ENCODE data around the gene NGEF.
"Not testable (repeated sequence)": the region's sequence is repeated elsewhere in the genome, so short reads cannot be mapped to it uniquely, and the experiment has no call there.

Gene NGEF, protein sequence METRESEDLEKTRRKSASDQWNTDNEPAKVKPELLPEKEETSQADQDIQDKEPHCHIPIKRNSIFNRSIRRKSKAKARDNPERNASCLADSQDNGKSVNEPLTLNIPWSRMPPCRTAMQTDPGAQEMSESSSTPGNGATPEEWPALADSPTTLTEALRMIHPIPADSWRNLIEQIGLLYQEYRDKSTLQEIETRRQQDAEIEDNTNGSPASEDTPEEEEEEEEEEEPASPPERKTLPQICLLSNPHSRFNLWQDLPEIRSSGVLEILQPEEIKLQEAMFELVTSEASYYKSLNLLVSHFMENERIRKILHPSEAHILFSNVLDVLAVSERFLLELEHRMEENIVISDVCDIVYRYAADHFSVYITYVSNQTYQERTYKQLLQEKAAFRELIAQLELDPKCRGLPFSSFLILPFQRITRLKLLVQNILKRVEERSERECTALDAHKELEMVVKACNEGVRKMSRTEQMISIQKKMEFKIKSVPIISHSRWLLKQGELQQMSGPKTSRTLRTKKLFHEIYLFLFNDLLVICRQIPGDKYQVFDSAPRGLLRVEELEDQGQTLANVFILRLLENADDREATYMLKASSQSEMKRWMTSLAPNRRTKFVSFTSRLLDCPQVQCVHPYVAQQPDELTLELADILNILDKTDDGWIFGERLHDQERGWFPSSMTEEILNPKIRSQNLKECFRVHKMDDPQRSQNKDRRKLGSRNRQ

DNA sequence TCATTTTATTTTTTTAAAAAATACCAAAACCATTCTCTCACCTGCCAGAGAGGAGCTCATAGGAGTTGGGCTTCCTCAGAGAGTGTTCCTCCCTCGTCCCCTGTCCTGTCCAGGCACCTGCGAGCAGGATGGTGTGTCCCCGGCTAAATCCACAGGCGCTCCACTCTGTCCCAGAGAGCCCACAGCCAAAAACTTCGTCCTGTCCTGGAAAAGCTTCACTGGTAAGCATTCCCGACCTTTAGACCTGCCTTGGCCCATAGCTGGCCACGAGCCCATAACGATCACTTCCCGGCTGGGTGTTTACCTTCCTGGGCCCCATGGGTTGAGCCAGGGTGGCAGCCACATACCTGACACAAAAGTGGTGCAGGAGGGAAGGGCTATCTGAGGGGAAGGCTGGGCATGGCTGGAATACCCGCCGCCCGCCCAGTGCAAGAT lies at the start of gene NGEF:
TSS of gene NGEF (minus strand) at position 230 of the 435 bp plus-strand sequence. CDS start 38,366 bp downstream, outside the sequence.
- FAIRE-seq, result no peak

DNA sequence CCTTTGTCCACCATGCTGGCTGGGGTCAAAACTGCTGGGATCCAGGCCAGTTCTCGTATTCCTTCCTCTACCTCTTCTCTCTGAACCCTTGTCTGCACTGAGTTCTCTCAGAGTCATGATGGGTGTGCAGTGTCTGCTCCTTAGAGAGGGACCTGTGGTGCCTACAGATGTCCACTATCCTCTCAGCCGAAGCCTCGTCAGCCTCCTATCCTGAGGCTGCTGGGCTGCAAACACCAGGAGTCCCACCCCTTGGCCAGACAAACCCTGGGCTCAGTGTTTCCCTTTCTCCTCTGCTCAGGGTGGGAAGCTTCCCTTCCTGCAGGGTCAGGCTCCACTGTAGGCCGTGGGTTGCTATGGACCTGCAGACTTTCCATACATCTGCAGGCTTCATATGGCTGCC lies 49.4 kb upstream of the NGEF start:
- FAIRE-seq, result no peak

DNA sequence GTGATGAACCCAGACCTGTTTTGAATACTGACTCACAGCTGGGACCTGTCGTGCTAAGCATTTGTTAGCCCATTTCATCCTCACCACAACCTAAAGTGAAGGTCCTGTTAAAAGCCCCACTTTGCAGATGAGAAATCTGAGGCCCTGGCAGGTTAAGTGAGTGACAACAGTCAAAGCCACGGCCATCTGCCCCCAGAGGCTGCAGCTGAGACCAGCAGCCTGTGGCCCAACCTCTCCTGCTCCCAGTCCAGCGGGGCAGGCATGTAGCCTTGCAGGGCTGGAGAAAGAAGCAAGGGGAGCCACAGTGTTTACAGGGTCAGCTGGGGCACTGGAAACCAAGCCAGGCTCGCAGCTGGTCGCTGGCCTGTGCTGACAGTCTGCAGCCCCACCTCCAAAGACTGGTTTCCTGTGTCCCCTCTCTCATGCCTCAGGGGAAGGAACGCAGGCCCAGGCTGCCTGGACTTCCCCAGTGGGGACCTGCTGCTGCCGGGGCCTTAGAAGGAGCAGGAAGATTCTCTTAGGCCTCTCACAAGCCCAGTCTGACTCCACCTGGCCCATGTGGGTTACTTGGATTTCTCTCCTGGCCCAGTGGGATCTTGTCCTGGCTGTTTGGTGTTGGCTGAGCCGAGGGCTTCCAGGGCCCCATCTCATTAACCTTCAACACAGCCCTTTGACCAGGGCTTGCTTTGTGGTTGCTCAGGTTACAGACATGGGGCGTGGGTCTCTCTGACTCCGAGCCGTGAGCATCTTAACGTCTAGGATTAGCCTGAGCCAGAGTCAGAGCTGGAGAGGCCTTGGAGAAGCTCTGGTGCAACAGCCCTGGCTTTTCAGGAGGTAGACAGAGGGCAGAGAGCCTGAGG lies 48.8 kb upstream of the NGEF start:
- FAIRE-seq, result no peak

DNA sequence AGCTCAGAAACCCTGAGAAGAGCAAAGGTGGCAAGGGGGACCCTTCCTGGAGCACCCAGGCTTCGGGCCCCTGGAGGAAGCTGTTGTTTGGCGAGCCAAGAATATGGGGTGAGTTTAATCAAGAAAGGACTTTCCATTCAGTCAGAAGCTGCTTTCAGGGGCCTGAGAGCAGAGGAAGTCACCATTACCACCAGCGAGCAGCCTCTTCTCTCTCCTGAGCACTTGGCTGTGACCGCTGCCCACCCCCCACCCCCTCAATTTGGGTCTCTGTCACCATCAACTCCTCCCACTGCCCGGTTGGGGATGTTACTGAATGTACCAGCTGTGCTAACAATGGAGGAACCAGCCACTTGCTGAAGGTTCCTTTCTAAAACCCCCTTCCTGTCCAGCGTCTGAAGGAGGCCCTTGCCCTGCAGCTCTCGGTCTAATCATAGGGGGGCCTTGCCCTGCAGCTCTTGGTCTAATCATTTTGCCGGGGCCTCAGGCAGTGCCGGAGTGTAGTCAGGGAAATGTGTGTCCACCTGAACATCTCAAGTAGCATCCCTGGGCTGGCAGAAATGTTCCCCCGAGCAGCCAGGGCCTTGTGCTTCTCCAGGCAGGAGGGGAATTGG lies 48.0 kb upstream of the NGEF start:
- no peak for FAIRE-seq

DNA sequence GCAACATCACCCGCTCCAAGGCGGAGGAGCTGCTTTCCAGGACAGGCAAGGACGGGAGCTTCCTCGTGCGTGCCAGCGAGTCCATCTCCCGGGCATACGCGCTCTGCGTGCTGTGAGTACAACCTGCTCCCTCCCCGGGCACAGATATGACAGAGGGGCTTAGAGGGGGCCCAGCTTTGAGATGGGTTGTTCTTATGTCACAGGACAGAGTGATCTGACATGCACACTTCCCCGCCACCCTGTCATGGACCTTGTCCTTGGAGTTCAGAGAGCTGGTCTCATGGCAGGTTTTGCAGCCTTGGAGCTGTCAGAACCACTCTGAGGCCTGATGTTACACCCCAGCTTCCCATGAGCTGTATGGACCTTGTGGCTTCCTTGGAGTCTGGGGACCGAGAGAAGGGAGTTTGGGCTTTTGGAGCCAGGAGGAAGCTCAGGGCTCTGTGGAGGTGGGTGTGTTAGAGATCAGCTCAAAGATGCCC lies 47.5 kb upstream of the NGEF start:
- FAIRE-seq, result no peak

DNA sequence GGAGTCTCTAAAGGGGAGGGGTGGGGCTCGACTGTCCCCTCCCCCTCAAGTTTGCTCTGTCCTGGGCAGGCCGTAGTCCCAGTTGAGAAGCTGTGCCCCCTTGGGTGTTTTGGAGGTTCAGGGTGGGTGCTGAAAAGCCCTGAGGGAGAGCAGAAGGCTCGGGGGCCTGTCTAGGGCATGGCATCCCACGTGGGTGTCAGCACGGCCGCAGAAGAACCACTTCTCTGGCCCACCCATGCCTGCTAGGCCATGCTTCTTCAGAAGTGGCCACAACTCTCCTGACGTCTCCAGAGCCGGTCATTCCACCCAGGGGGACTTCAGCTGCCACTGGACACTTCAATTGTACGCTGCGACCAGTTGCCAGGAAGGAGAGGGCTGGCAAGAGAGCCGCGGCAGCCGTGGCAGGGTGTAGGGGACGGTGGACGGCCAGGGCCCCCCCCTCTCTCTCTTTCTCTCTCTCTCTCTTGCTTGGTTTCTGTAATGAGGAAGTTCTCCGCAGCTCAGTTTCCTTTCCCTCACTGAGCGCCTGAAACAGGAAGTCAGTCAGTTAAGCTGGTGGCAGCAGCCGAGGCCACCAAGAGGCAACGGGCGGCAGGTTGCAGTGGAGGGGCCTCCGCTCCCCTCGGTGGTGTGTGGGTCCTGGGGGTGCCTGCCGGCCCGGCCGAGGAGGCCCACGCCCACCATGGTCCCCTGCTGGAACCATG lies 46.9 kb upstream of the NGEF start, which contains the start of gene INPP5D:
TSS of gene INPP5D (plus strand) at position 546 of the 704 bp plus-strand sequence. CDS start at position 683, 137 bp downstream.
- no peak for FAIRE-seq

DNA sequence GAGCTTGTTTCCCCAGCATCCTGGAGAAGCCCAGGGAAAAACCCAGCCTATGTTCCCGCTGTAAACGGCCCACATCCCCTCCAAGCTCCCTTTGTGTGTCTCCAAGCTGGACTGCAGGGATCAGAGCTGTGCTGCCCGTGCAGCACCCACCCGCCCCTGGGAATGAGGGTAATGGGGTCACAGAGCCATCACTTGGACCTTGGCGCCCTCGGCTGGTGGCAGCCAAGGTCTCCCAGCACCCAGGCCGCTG lies 46.4 kb upstream of the NGEF start:
- no peak for FAIRE-seq

DNA sequence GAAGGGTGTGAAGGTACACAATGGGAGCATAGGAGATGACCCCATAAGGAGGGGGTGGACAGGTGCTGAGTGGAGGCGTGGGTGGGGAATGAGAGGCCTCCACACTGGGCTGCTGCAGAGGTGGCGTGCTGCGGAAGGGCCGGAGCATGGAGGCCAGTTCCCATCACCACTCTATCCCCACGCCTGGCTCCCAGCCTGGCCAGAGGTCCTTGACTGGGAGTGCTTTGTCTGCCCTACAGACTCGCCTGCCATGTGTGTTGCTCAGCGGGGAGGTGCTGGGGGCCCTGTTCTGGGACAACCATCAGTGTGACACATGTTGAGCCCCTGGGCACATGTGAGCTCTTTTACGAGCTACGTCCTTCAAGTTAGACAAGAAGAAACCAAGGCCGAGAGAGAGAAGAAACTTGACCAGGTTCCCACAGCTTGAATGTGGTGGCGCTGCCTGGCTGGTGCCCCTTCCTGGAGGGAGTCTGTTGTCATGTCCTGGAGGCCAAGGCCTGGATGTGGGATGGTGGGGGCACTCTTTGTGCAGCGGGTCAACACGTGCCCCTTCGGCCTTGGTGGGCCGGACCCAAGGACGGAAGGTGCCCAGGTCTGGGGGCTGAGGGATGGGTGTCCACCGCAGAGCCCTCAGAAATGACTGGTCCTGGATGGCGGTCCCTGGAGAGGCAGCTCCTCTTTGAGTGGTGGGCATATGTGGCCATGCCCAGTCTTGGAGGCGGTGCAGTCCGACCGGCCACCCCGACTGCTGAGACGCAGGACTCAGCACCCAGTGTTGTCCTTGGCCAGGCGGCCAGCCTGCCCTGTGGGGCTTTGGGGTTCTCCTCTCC lies 45.9 kb upstream of the NGEF start:
- no peak for FAIRE-seq

DNA sequence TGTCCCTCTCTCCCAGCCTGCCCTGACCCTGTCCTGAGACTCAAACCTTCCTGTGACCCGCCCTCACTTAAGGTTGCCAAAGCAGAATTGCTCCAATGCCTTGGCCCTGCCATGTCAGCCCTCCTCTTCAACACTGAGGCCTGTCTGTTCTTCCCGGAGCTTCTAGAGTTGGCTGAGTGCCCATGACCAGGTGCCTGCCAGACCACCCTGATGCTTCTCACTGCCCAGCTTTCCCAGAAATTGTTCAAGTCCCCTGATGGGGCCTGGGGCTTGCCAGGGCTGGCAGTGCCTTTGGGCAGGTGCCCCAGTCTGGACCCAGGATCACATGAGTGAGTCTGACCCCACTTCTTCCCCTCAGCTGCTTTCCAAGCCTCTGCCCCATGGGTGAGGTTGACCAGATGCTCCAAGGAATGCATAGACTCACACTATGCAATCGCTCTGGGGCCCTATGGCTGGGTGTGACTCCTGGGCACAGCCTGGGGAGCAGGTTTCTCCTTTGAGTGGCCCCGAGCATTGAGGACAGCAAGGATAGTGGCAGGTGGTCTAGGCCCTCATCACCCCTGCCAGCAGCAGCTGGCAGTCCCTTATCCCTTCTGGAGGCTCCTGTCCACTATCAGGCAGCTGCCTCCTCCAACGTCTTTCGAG lies 44.0 kb upstream of the NGEF start:
- FAIRE-seq, result no peak

DNA sequence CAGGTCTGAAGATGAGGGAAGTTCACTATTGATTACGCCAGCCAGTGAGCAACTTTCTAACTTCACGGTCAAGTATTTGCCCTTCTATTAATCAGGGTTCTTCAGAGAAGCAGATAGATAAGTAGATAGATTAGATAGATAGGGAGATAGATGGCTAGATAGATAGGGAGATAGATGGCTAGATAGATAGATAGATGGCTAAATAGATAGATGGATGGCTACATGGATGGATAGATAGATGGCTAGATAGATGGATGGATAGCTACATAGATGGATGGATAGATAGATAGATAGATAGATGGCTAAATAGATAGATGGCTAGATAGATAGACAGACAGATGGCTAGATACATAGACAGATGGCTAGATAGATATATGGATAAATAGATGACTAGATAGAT lies 42.3 kb upstream of the NGEF start:
- FAIRE-seq, result no peak

DNA sequence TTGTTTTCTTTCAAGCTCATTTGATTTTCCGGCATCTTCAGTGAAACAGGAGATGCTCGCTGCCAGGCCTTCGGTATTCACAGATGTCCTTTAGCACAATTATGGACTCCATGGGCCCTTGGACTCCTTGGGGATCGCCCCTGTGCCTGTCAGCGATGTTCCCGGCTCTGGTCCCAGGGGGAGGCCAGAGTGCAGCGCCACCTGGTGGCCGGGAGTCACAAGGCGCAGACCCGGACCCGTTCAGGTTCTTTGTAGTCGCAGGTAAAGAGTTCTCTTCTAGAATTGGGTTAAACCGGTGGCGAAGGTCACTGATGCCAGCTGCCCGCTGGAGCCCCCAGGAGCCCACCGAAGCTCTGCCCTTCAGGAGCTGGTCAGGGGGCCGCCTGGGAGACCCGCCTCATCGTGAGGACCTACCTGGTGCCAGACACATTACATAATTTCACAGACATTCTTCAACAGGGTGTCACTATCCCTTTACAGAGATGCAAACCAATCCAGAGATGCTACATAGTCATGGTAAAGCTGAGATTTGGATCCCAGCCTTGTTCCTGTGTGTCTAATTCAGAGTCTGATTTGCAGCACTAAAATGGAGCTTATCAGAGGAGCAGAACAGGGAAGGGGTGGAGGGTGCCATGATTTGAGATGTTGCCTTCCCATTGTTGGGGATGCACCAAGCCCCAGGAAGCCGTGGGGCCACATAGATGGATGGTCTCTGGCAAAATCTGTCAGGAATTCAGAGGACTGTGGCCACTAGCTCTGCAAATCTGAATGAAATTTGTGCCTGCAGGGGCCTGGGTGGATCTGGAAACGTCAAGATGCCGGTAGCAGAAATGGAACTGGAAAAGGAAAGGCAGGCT lies 41.1 kb upstream of the NGEF start:
- no peak for FAIRE-seq

DNA sequence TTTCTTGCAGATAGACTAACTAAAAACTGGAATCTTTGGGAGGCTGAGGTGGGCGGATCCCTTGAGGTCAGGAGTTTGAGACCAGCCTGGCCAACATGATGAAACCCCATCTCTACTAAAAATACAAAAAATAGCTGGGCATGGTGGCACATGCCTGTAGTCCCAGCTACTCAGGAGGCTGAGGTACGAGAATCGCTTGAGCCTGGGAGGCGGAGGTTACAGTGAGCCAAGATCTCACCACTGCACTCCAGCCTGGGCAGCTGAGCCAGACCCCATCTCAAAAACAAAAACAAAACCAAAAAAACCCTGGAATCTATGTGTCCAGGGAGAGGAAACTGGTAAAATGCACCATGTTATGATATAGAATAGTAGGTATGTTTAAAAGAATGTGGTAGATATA lies 39.5 kb upstream of the NGEF start:
- not testable (repeated sequence) for FAIRE-seq

DNA sequence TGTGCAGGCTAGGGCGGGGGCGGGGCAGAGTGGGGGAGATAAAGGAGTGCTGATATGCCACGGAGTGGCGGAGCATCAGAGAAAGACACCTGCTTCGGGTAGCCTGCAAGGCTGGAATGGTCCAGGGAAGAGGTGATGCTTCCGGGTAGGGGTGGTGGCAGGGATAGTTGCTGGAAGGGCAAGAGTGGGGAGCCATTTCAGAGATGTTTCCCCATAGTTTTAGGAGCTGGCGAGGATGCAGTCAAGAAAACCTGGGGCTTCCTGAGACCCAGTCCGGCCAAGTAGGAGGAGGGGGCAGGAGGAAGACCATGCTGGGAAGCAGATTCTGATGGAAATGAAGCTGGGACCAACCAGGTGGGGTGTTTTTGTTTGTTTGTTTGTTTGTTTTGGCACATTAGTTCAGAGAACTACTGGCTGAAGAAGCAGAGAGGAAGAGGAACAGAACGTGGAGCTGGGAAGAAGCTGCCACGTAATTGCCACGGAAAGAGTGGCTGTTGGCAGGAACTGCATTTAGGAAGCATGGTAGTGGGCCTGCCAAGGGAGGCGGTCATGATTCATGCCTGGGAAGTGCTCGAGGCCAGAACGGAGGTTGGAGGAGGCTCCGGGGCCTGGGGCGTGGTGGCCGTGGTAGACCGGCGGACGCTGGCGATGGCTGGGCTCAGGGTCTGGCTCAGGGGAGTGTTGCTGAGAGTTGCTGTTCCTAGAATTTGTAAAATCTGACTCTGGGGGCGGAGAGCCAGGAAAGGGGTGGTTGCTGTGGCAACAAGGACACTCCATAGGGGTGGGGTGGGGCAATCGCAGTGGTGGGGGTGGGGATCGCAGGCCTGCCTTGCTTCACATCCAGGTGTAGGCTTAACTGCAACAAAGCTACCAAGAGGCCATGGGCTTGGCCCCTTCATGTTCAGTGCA lies 38.4 kb upstream of the NGEF start:
- no peak for FAIRE-seq

DNA sequence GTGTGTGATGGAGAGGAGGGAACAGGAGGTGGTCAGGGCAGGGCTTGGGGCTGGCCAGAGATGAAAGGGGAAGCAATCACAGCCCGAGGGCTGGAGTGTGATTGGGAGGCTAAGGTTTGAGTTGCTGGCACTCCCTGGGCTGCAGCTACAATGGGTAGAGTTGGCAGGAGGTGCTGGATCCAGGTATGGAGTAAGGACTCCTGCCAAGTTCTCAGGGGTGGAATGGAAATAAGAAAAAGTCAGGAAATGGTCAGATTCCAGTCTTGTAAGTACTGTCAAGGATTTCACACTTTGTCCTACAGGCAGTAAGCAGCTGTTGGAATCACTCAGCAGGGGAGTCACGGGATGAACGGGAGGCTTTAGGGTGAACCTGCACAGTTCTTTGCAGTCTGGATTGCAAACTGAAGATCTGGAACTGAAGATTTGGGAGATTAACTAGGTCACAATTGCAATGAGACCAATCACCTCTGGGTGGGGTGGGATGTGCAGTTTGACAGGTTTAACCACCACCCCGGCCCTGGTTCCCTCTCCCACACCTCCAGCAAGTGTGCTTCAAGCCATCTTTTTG lies 36.2 kb upstream of the NGEF start:
- no peak for FAIRE-seq

DNA sequence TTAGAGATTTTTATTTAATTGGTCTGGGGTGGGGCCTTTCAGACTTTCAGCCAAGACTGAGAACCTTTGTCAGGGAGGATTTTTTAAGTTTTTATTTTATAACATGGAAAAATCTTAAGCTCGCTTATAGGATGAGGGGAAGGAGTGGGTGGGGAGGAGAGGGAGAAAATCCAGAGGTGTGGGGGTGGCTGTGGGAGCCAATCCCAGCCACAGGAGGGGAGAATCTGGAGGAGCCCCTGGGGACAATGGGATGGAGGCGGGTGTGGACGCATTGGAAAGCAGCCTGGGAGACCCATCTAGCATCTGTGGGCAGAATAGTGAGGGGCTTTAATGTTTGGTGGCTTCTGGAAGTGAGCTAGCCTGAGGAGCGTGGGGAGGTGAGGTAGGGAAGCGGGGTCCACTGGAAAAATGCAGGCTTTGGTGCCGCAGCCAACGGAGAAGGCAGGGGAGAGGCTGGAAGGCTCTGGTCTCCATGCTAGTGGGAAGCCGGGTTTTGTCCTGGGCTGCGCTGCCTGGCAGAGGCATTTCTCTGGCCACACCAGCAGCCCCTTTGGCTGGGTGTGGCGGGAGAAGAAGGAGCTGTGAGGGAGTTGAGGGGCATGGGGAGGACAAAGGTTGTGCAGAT lies 35.6 kb upstream of the NGEF start:
- no peak for FAIRE-seq

DNA sequence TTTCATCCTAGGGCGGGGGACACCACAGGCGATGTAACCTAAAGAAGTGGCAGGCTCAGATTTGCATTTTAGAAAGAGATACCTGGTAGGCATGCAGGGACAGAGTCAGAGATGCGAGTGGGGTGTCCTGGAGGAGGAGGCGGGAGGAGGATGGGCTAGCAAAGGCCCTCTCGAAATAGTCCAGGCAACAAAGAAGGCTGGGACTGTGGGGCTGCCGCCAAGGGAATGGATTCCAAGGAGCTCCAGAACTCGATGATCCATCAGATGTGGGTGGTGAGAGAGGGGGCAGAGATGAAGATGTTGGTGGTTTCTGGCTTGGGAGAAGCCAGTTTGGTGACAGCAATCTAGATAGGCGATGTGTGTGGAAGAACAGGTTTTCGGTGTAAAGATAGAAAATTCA lies 34.6 kb upstream of the NGEF start:
- FAIRE-seq, result no peak

DNA sequence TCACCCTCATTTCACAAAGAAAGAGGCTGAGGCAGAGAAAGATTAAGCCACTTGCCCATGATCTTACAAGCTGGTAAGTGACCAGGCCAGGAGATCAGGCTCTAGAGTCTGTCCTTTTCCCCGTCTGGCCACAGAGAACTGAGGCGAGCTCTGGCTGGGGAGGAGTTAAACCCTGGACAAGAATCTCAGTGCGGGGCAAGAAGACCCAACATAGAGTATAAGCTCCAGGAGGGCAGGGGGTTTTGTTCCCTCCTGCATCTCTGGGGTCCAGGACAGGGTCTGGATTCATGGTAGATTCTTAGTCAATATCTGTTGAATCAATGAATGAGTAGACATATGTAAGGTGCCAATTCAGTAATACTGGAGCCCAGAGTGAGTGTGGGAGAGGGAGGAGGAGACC lies 34.1 kb upstream of the NGEF start:
- no peak for FAIRE-seq

All from A204.1 (cell line).